Measurements from ENCODE around the gene FBXO11.

The FBXO11 gene

DNA sequence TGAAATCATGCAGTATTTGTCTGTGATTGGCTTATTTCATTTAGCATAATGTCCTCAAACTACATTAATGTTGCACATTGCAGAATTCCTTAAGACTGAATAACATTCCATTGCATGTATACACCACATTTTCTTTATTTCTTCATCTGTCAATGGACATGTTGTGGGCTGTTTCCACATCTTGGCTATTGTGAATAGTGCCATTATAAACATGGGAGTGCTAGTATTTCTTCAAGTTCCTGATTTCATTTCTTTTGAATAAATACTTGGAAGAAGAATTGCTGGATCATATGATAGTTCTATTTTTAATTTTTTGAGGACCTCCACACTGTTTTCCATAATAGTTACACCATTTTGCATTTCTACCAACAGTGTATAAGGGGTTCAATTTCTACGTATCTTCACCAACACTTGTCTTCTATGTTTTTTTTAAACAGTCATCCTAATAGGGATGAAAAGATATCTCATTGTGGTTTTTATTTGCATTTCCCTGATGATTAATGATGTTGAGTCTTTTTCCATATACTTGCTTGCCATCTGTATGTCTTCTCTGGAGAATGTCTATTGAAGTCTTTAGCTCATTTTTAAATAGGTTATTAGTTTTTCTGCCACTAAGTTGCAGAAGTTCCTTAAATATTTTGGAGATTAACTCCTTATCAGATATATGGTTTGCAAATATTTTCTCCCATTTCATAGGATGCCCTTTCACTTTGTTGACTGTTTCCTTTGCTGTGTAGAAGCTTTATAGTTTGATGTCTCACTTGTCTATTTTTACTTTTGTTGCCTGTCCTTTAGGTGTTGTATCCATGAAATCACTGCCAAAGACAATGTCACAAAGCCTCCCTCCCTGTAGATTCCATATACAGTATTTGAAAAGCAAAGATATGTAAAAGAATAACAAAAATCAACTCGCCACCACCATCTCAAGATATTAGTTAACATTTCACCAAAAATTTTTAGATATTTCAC lies 14.6 kb downstream of the FBXO11 start (continued):
- TF ChIP-seq, protein P1, sequence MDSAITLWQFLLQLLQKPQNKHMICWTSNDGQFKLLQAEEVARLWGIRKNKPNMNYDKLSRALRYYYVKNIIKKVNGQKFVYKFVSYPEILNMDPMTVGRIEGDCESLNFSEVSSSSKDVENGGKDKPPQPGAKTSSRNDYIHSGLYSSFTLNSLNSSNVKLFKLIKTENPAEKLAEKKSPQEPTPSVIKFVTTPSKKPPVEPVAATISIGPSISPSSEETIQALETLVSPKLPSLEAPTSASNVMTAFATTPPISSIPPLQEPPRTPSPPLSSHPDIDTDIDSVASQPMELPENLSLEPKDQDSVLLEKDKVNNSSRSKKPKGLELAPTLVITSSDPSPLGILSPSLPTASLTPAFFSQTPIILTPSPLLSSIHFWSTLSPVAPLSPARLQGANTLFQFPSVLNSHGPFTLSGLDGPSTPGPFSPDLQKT (IDR thresholded peaks at IDR 0.05; ENCODE audit: borderline replicate concordance, low read depth, low read length), result no peak
- TF ChIP-seq SP7 (tag by site-specific recombination; IDR thresholded peaks at IDR 0.05), result no peak
- TF ChIP-seq ZNF776 (tag by site-specific recombination; IDR thresholded peaks at IDR 0.05; ENCODE audit: borderline replicate concordance), result no peak
- no peak for TF ChIP-seq SCRT2 (tag by site-specific recombination; IDR thresholded peaks at IDR 0.05)
- TF ChIP-seq ZNF23 (tag by site-specific recombination; IDR thresholded peaks at IDR 0.05; ENCODE audit: borderline replicate concordance), result no peak
- no peak for TF ChIP-seq SETDB1 (IDR thresholded peaks at IDR 0.05; ENCODE audit: insufficient read length, low read length)
- no peak for TF ChIP-seq ZBTB8A (tag by site-specific recombination; IDR thresholded peaks at IDR 0.05)
- no peak for TF ChIP-seq ZNF670 (tag by site-specific recombination; IDR thresholded peaks at IDR 0.05; ENCODE audit: low read depth)
- no peak for TF ChIP-seq ZNF274 (IDR thresholded peaks at IDR 0.05; ENCODE audit: low read length)
- no peak for TF ChIP-seq ZNF274 (tag by site-specific recombination; IDR thresholded peaks at IDR 0.05; ENCODE audit: borderline replicate concordance)
- TF ChIP-seq, protein P2, sequence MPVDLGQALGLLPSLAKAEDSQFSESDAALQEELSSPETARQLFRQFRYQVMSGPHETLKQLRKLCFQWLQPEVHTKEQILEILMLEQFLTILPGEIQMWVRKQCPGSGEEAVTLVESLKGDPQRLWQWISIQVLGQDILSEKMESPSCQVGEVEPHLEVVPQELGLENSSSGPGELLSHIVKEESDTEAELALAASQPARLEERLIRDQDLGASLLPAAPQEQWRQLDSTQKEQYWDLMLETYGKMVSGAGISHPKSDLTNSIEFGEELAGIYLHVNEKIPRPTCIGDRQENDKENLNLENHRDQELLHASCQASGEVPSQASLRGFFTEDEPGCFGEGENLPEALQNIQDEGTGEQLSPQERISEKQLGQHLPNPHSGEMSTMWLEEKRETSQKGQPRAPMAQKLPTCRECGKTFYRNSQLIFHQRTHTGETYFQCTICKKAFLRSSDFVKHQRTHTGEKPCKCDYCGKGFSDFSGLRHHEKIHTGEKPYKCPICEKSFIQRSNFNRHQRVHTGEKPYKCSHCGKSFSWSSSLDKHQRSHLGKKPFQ (tag by site-specific recombination; IDR thresholded peaks at IDR 0.05), result no peak

DNA sequence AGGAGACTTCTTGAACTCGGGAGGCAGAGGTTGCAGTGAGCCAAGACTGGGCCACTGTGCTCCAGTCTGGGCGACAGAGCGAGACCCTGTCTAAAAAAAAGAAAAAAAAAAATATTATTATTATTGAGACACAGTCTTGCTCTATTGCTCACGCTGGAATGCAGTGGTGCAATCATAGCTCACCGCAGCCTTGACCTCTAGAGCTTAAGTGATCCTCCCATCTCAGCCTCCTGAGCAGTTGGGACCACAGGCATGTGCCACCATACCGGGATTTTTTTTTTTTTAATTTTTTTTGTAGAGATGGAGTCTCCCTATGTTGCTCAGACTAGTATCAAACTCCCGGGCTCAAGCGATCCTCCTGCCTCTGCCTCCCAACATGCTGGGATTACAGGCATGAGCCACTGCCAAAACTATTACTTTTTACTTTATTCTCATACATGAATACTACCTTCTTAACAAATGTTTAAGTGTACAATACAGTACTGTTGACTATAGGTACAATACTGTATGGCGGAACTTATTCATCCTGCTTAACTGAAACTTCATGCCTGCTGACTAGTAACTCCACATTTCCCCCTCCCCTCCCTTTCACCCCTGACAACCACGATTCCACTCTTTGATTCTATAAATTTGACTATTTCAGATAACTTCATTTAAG lies 15.5 kb downstream of the FBXO11 start:
- H3K9me3 ChIP-seq (ENCODE audit: control insufficient read depth, insufficient read depth, low read depth, low read length), result no peaks in the 10 kb centered on the region
- peaks cover 15% of the 10 kb centered on the region for H3K4me1 ChIP-seq (ENCODE audit: control insufficient read depth, insufficient read depth, low read length)
- ChIA-PET CTCF (no interaction called here), POLR2A (no interaction called here)
- H3K4me3 ChIP-seq (ENCODE audit: low read depth, low read length), result no peak overlapping the region
- H3K36me3 ChIP-seq (ENCODE audit: control insufficient read depth in 2 of 2, insufficient read depth in 1 of 2, low read length in 2 of 2), result no peaks in the 10 kb centered on the region; a peak in 1 of 3 replicates
- TF ChIP-seq ZNF791 (tag by site-specific recombination; IDR thresholded peaks at IDR 0.05) (no peak), ZNF768 (tag by site-specific recombination; IDR thresholded peaks at IDR 0.05) (no peak), ZNF140 (tag by site-specific recombination; IDR thresholded peaks at IDR 0.05) (no peak), SCRT1 (tag by site-specific recombination; IDR thresholded peaks at IDR 0.05; ENCODE audit: borderline replicate concordance) (no peak)
- TF ChIP-seq, protein P3, sequence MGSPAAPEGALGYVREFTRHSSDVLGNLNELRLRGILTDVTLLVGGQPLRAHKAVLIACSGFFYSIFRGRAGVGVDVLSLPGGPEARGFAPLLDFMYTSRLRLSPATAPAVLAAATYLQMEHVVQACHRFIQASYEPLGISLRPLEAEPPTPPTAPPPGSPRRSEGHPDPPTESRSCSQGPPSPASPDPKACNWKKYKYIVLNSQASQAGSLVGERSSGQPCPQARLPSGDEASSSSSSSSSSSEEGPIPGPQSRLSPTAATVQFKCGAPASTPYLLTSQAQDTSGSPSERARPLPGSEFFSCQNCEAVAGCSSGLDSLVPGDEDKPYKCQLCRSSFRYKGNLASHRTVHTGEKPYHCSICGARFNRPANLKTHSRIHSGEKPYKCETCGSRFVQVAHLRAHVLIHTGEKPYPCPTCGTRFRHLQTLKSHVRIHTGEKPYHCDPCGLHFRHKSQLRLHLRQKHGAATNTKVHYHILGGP (tag by site-specific recombination; IDR thresholded peaks at IDR 0.05), result no peak
- no peak overlapping the region for H3K27ac ChIP-seq (ENCODE audit: extremely low read depth, low read depth, low read length)

DNA sequence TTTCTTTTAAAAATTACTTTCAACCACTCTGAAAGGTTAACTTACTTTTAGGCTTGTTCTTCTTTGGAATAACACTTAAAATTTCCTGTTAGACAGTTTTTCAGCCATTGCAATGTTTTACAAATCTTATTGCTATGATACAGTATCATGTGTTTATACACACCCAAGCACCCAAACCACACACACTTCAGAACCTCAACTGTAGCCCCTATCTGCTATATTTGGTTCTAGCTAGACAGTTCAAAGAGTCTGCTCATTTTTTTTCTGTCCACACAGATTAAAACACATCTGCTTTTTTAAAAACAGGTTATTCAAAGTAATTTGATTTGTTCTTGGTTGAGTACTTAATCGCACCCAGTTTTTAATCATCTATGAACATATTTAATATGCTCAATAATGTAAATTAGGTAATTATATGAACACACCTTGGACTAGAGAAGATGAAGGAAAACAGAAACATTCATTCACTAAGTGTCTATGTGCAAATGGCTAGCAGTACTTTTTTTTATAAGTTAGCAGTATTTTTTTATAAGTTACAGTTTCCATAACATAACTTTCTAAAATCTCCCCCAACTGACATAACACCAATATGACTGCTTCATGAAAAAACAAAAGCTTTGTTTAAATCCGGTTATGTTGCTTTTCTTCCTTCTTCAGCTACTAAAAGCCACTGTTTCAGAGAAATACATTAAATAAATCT lies 17.6 kb downstream of the FBXO11 start:
- CTCF ChIA-PET, result interaction anchor here (1.3 kb wide), 1 partner anchor 31 kb away, joined by 8 read pairs; no protein-coding TSS in a partner anchor
- no peak overlapping the region for H3K4me3 ChIP-seq (ENCODE audit: low read depth, low read length)
- no peaks in the 10 kb centered on the region for H3K9me3 ChIP-seq (ENCODE audit: control insufficient read depth, insufficient read depth, low read depth, low read length)
- no peak overlapping the region for H3K27ac ChIP-seq (ENCODE audit: extremely low read depth, low read depth, low read length)
- peaks cover 0 to 3% of the 10 kb centered on the region in 2 experiments; a peak in 1 of 3 replicates for H3K36me3 ChIP-seq (ENCODE audit: control insufficient read depth in 2 of 2, insufficient read depth in 1 of 2, low read length in 2 of 2)
- POLR2A ChIA-PET, result interaction anchor here (0.6 kb wide), 2 partner anchors 9 to 554 kb away, joined by 3 to 5 read pairs; no protein-coding TSS in a partner anchor
- peaks cover 15% of the 10 kb centered on the region for H3K4me1 ChIP-seq (ENCODE audit: control insufficient read depth, insufficient read depth, low read length)
- TF ChIP-seq ZNF394 (tag by site-specific recombination; IDR thresholded peaks at IDR 0.05; ENCODE audit: borderline replicate concordance) (no peak), ZNF214 (tag by site-specific recombination; IDR thresholded peaks at IDR 0.05; ENCODE audit: borderline replicate concordance) (no peak), ZNF621 (tag by site-specific recombination; IDR thresholded peaks at IDR 0.05) (no peak), ZNF112 (tag by site-specific recombination; IDR thresholded peaks at IDR 0.05) (no peak), GLIS1 (tag by site-specific recombination; IDR thresholded peaks at IDR 0.05) (no peak), ZNF239 (tag by site-specific recombination; IDR thresholded peaks at IDR 0.05) (no peak), ZNF747 (tag by site-specific recombination; IDR thresholded peaks at IDR 0.05) (no peak), ZNF596 (tag by site-specific recombination; IDR thresholded peaks at IDR 0.05) (no peak), ZNF223 (tag by site-specific recombination; IDR thresholded peaks at IDR 0.05) (no peak), ZNF555 (tag by site-specific recombination; conservative IDR thresholded peaks at IDR 0.05) (no peak), SP3 (tag by site-specific recombination; IDR thresholded peaks at IDR 0.05) (no peak)
